Measurements from ENCODE around the gene SEMA5B. TPM values are rescaled to one million over a fixed set of nuclear protein-coding genes. Genes with fewer than 3 reads are reported as not detected.

The SEMA5B gene
- total RNA-seq, 2 experiments from 2014 or later, result 0.13 to 2.3 TPM

DNA sequence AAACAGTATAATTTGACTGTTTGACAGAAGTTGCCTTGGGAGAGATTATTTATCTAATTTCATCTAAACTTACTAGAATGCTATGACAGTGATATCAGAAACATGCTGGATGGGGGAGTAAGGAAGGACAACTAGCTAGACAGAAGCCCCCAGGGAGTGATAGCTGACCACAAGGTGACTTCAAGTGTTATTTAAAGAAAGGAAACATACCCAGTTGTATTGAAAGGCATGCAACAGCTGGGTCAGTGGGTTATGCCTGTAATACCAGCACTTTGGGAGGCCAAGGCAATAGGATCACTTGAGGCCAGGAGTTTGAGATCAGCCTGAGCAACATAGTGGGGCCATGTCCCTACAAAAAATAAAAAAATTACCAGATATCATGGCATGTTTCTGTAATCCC, 163.1 kb downstream of the SEMA5B start:
- H3K79me2 ChIP-seq (ENCODE audit: insufficient read depth, low read depth, low read length), result no peaks in the 10 kb centered on the region
- no peak for DNase-seq (ENCODE audit: low spot score)
- H4K20me1 ChIP-seq (ENCODE audit: insufficient read depth, low read length), result no peaks in the 10 kb centered on the region
- no peaks in the 10 kb centered on the region for H3K4me1 ChIP-seq (ENCODE audit: insufficient read depth, low read length, poor library complexity, severe bottlenecking)
- no peak overlapping the region for H3K27ac ChIP-seq (ENCODE audit: low read depth, low read length, poor library complexity, severe bottlenecking)
- no peaks in the 10 kb centered on the region for H3K9me3 ChIP-seq (ENCODE audit: low read length)
- no peak overlapping the region for H2AFZ ChIP-seq (ENCODE audit: low read length)
- no peak overlapping the region for H3K4me3 ChIP-seq (ENCODE audit: low read depth, low read length, poor library complexity, severe bottlenecking)
- no peak overlapping the region for H3K4me2 ChIP-seq (ENCODE audit: low read length)
- no peaks in the 10 kb centered on the region for H3K36me3 ChIP-seq (ENCODE audit: insufficient read depth, low read length)
- ChIA-PET CTCF (ENCODE audit: unreplicated experiment) (no interaction called here), POLR2A (no interaction called here)
- BruUV-seq (replicated peaks), result no TSS peak
- H3K9me2 ChIP-seq (ENCODE audit: insufficient read depth, low read length), result no peaks in the 10 kb centered on the region
- intact Hi-C loops (cut with micrococcal nuclease; ENCODE audit: unreplicated experiment), result loop anchor here (10.0 kb wide), 1 partner anchor 160 kb away; the partner anchor contains the start of gene SEMA5B
- TF ChIP-seq CTCF (conservative IDR thresholded peaks at IDR 0.05; ENCODE audit: low read length) (no peak), EZH2phosphoT487 (IDR thresholded peaks at IDR 0.05; ENCODE audit: borderline replicate concordance, low read depth, low read length) (no peak)

DNA sequence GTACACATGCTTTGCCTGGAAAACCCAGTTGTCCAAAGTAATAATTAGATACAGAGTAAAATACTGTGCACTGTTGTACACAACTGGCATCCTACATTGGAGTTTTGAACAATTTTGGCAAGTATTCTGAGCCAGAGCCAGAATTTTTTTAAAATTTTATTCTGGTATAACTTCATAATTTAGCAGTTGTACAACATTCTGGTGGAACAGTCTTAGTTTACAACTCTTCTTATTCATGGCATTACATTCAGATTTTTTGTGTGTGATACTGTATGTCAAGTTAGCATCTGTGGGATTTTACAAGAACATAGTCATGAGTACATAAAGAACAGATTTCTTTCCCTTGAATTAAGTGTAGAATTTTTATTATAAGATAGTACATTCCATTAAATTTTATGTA, 165.2 kb downstream of the SEMA5B start:
- Histone ChIP-seq H3K79me2 (ENCODE audit: insufficient read depth, low read depth, low read length) (no peaks in the 10 kb centered on the region), H3K36me3 (ENCODE audit: insufficient read depth, low read length) (no peaks in the 10 kb centered on the region), H3K9me3 (ENCODE audit: low read length) (no peaks in the 10 kb centered on the region), H3K4me1 (ENCODE audit: insufficient read depth, low read length, poor library complexity, severe bottlenecking) (no peaks in the 10 kb centered on the region), H3K27ac (ENCODE audit: low read depth, low read length, poor library complexity, severe bottlenecking) (no peak overlapping the region), H3K4me3 (ENCODE audit: low read depth, low read length, poor library complexity, severe bottlenecking) (no peak overlapping the region), H3K4me2 (ENCODE audit: low read length) (no peak overlapping the region), H2AFZ (ENCODE audit: low read length) (no peak overlapping the region), H3K9me2 (ENCODE audit: insufficient read depth, low read length) (no peaks in the 10 kb centered on the region), H4K20me1 (ENCODE audit: insufficient read depth, low read length) (no peaks in the 10 kb centered on the region)
- ChIA-PET POLR2A (no interaction called here), CTCF (ENCODE audit: unreplicated experiment) (no interaction called here)
- BruUV-seq (replicated peaks), result no TSS peak
- intact Hi-C loops (cut with micrococcal nuclease; ENCODE audit: unreplicated experiment), result loop anchor here (10.0 kb wide), 1 partner anchor 162 kb away; the partner anchor contains the start of gene SEMA5B
- TF ChIP-seq CTCF (conservative IDR thresholded peaks at IDR 0.05; ENCODE audit: low read length), result no peak
- no peak for TF ChIP-seq EZH2phosphoT487 (IDR thresholded peaks at IDR 0.05; ENCODE audit: borderline replicate concordance, low read depth, low read length)
- DNase-seq (ENCODE audit: low spot score), result no peak

Other genes with a start within 250 kb of the SEMA5B start
- gene HSPBAP1, start 233.9 kb downstream of the SEMA5B start, total RNA-seq (2014; rRNA removed; shearing (Covaris generic)), result 8.8 and 11.9 TPM in 2 replicates
- 18.6 and 21.2 TPM in 2 replicates for gene HSPBAP1, start 233.9 kb downstream of the SEMA5B start, total RNA-seq (2022)
- 1.8 and 2.8 TPM in 2 replicates for gene SLC49A4, start 232.7 kb downstream of the SEMA5B start, total RNA-seq (2014; rRNA removed; shearing (Covaris generic))
- 3.3 and 3.4 TPM in 2 replicates for gene SLC49A4, start 232.7 kb downstream of the SEMA5B start, total RNA-seq (2022)
- 4.8 and 8.1 TPM in 2 replicates for gene PDIA5, start 39.3 kb upstream of the SEMA5B start, total RNA-seq (2014; rRNA removed; shearing (Covaris generic))
- gene PDIA5, start 39.3 kb upstream of the SEMA5B start, total RNA-seq (2022), result 8.1 and 11.7 TPM in 2 replicates
- gene SEC22A, start 174.2 kb upstream of the SEMA5B start, total RNA-seq (2014; rRNA removed; shearing (Covaris generic)), result 24.5 and 26.4 TPM in 2 replicates
- 22.0 and 26.8 TPM in 2 replicates for gene SEC22A, start 174.2 kb upstream of the SEMA5B start, total RNA-seq (2022)